ENCODE data around the gene TBCC.

The TBCC gene

GRCh38 chr6:42786525-42786985 lies 40.7 kb upstream of the TBCC start:
- no peak overlapping the region for H3K4me3 ChIP-seq (ENCODE audit: control insufficient read depth, low read depth, low read length)
- TF ChIP-seq CTCF (conservative IDR thresholded peaks at IDR 0.05; ENCODE audit: control insufficient read depth, insufficient read depth, low read depth, low read length): no peak
- no peak for DNase-seq (ENCODE audit: low read depth)

GRCh38 chr6:42784717-42785498 lies 39.0 kb upstream of the TBCC start:
- DNase-seq (ENCODE audit: low read depth): no peak

GRCh38 chr6:42783876-42784642 lies 38.2 kb upstream of the TBCC start:
- TF ChIP-seq CTCF (conservative IDR thresholded peaks at IDR 0.05; ENCODE audit: control insufficient read depth, insufficient read depth, low read depth, low read length): no peak
- H3K4me3 ChIP-seq (ENCODE audit: control insufficient read depth, low read depth, low read length): peak overlapping the region; percentile 78
- DNase-seq (ENCODE audit: low read depth): peak; percentile 14

More at GRCh38 chr6:42784717-42785498, 39.0 kb upstream of the TBCC start:
- no peak for TF ChIP-seq CTCF (conservative IDR thresholded peaks at IDR 0.05; ENCODE audit: control insufficient read depth, insufficient read depth, low read depth, low read length)
- H3K4me3 ChIP-seq (ENCODE audit: control insufficient read depth, low read depth, low read length): peak overlapping the region; percentile 78

GRCh38 chr6:42783177-42783875 lies 37.4 kb upstream of the TBCC start:
- peak; percentile 63 for DNase-seq (ENCODE audit: low read depth)
- no peak for TF ChIP-seq CTCF (conservative IDR thresholded peaks at IDR 0.05; ENCODE audit: control insufficient read depth, insufficient read depth, low read depth, low read length)
- peak overlapping the region; percentile 78 for H3K4me3 ChIP-seq (ENCODE audit: control insufficient read depth, low read depth, low read length)

- DNase-seq (ENCODE audit: low read depth): peak; percentile 89
- TF ChIP-seq CTCF (conservative IDR thresholded peaks at IDR 0.05; ENCODE audit: control insufficient read depth, insufficient read depth, low read depth, low read length): no peak
- H3K4me3 ChIP-seq (ENCODE audit: control insufficient read depth, low read depth, low read length): peak overlapping the region; percentile 78
Observed at GRCh38 chr6:42782689-42783176, 36.8 kb upstream of the TBCC start.

Data from fibroblast of mammary gland (primary cell).